Tibial nerve (tissue), 4 donors: Measurements from ENCODE around the gene TENM4. TPM values are rescaled to one million over a fixed set of nuclear protein-coding genes. Genes with fewer than 3 reads are reported as not detected.

Experiments
- DNase-seq, 2 donors: peaks; one replicate each; pipeline ENCODE4 v3.0.0-alpha.2; 2019; ENCODE audit warnings: low spot score in 2 of 2
- H3K27ac ChIP-seq, 4 donors: fragments of 200-600 bp; sonication (generic) in 3 of 4; one replicate each; pipeline ENCODE4 v1.5.1; 2017 to 2019; ENCODE audit warnings: mild to moderate bottlenecking in 1 of 4
- H3K27me3 ChIP-seq, 2 donors: fragments of 200-600 bp; sonication (generic) in 1 of 2; one replicate each; pipeline versions ENCODE4 v1.5.1 to v1.6.0; 2017 to 2019
- H3K36me3 ChIP-seq, 3 donors: fragments of 200-600 bp; sonication (generic); one replicate each; pipeline ENCODE4 v1.5.1; 2018 to 2019
- H3K4me1 ChIP-seq, 4 donors: fragments of 200-600 bp; sonication (generic) in 3 of 4; one replicate each; pipeline ENCODE4 v1.5.1; 2017 to 2019
- H3K4me3 ChIP-seq, 4 donors: fragments of 200-600 bp; sonication (generic) in 3 of 4; one replicate each; pipeline ENCODE4 v1.5.1; 2017 to 2019; ENCODE audit warnings: mild to moderate bottlenecking in 1 of 4, moderate library complexity in 1 of 4
- H3K9me3 ChIP-seq, 4 donors: fragments of 200-600 bp; sonication (generic) in 3 of 4; one replicate each; pipeline ENCODE4 v1.5.1; 2017 to 2019
- EP300 ChIP-seq, 2 donors: sonication (generic); formaldehyde crosslinking; IDR thresholded peaks; one replicate each; pipeline ENCODE4 v1.6.1; 2017; ENCODE audit warnings: antibody characterized with exemption in 2 of 2, mild to moderate bottlenecking in 1 of 2
- POLR2A ChIP-seq, 2 donors: fragments of 450-650 bp; IDR thresholded peaks; one replicate each; pipeline ENCODE4 v1.6.1; 2017; ENCODE audit warnings: antibody characterized with exemption in 2 of 2, mild to moderate bottlenecking in 2 of 2, moderate library complexity in 2 of 2
- WGBS, 2 donors: methylation state at CpG; one replicate each; pipeline ENCODE4 v1.1.5; 2018; 5-methylcytosine and 5-hydroxymethylcytosine counted together
- total RNA-seq, 4 donors: library from RNA; depleted of rRNA; stranded (reverse); fragments of >200 nt; gene quantifications; one replicate each; pipeline ENCODE4 v1.1.0, GENCODE V29; 2016
- TF ChIP-seq, protein P1 (sequence below), 5 experiments: fragments of 200-600 bp in 3 of 5; fragments of 450-650 bp in 2 of 5; sonication (generic) in 3 of 5; IDR thresholded peaks; one replicate each; pipeline ENCODE4 v1.5.1; 2016 to 2019; ENCODE audit warnings: antibody characterized with exemption in 5 of 5, mild to moderate bottlenecking in 3 of 5, moderate library complexity in 2 of 5

The TENM4 gene
- total RNA-seq, 4 donors from 2014 or later: 15.3 to 36.3 (median 19.6) TPM

DNA sequence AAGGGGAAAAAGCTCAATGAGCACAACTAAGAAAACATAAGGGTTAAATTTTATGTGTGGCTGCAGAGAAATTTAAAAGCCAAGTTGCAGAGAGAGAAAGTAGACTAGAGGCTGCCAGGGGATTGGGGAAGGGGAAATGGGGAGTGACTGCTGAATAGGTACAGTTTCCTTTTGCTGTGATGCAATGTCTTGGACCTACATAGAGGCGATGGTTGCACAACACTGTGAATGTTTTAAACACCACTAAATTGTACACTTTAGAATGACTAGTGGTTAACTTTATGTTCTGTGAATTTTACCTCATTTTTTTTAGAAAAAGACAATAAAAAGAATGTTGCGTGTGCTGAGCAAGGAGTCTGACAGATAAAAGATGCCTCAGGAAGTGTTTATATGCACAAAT, 36.5 kb downstream of the TENM4 start:
- H3K4me3 ChIP-seq: no peak overlapping the region
- no peaks in the 10 kb centered on the region for H3K4me1 ChIP-seq
- 75 to 81% methylated on average over 2 of the region's 2 CpGs for WGBS, 2 donors
- H3K27me3 ChIP-seq: no peaks in the 10 kb centered on the region
- no peak overlapping the region for H3K27ac ChIP-seq
- TF ChIP-seq EP300 (IDR thresholded peaks at IDR 0.05): peak in 1 of 2 donors; percentile 16
- TF ChIP-seq, protein P1, sequence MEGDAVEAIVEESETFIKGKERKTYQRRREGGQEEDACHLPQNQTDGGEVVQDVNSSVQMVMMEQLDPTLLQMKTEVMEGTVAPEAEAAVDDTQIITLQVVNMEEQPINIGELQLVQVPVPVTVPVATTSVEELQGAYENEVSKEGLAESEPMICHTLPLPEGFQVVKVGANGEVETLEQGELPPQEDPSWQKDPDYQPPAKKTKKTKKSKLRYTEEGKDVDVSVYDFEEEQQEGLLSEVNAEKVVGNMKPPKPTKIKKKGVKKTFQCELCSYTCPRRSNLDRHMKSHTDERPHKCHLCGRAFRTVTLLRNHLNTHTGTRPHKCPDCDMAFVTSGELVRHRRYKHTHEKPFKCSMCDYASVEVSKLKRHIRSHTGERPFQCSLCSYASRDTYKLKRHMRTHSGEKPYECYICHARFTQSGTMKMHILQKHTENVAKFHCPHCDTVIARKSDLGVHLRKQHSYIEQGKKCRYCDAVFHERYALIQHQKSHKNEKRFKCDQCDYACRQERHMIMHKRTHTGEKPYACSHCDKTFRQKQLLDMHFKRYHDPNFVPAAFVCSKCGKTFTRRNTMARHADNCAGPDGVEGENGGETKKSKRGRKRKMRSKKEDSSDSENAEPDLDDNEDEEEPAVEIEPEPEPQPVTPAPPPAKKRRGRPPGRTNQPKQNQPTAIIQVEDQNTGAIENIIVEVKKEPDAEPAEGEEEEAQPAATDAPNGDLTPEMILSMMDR (IDR thresholded peaks at IDR 0.05): no peak
- no peaks in the 10 kb centered on the region for H3K9me3 ChIP-seq
- peak in 1 of 2 donors; percentile 13 for DNase-seq
- no peaks in the 10 kb centered on the region for H3K36me3 ChIP-seq

DNA sequence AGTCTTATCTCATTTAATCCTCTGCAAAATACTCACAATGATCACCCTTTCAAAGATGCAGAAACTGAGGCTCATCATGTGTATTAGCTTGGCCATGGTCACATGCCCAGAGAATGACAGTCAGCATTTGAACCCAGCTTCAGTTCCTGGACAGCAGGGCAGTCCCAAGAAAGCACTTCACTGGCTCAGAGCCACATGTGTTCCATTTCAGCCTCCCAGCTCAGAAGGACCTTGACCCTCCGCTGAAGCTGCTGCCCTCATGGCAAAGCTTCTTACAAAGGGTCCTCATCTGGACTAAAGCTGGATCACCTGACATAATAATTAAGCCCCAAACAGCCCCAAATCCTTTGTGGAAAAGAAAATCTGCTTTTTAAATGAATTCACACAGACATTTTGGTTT, 37.0 kb downstream of the TENM4 start:
- no peak for DNase-seq
- no peak overlapping the region for H3K4me3 ChIP-seq
- TF ChIP-seq, protein P1 (IDR thresholded peaks at IDR 0.05): no peak
- TF ChIP-seq POLR2A (IDR thresholded peaks at IDR 0.05): no peak
- no peak for TF ChIP-seq EP300 (IDR thresholded peaks at IDR 0.05)
- H3K9me3 ChIP-seq: no peaks in the 10 kb centered on the region
- H3K27ac ChIP-seq: no peak overlapping the region
- no peaks in the 10 kb centered on the region for H3K27me3 ChIP-seq
- H3K36me3 ChIP-seq: no peaks in the 10 kb centered on the region
- 57 to 92% methylated on average over 1 of the region's 1 CpG for WGBS, 2 donors
- H3K4me1 ChIP-seq: no peaks in the 10 kb centered on the region

DNA sequence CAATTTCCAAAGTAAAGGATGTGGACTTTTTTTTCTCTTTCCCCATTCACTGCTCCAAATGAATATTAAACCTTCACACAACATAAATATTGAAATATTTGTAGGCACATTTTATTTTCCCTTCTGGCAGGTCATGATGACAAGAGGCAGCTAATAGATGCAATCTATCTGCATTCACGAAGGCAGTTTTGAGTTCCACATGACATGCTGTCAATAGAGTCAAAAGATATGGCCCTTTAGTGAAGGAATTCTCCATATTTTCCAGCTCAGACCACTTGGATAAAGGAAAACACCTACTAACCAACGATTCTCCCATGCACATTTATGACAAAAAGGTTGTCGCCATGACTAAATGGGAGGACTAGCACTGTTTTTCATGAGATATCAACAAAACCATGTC, 37.9 kb downstream of the TENM4 start:
- no peaks in the 10 kb centered on the region for H3K27me3 ChIP-seq
- H3K9me3 ChIP-seq: no peaks in the 10 kb centered on the region
- TF ChIP-seq EP300 (IDR thresholded peaks at IDR 0.05): no peak
- TF ChIP-seq, protein P1 (IDR thresholded peaks at IDR 0.05): no peak
- no peaks in the 10 kb centered on the region for H3K4me1 ChIP-seq
- no peaks in the 10 kb centered on the region for H3K36me3 ChIP-seq
- WGBS, 2 donors: 84 to 86% methylated on average over 3 of the region's 3 CpGs
- DNase-seq: no peak
- H3K27ac ChIP-seq: no peak overlapping the region
- H3K4me3 ChIP-seq: no peak overlapping the region

GRCh38 chr11:79400717-79401330, 40.0 kb downstream of the TENM4 start:
- WGBS, 2 donors: 64 to 65% methylated on average over 4 of the region's 4 CpGs
- DNase-seq: no peak

DNA sequence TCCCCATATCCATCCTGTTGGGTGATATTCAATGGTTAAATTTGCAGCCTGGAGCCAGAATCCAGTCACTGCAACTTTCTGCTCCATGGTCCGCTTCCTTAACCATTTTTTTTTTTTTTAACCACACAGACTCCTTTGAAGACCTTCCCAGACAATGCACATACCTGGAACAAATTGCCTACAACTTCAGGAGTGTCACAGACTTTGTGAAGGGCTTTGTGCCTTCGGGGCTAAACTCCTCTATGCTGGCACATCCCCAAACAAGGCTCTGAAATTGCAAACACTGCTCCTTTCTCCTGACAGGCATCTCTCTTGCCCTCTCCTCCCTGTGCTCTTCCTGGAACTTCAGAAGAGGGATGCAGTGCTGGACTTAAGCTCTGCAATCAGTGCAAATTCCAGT, 40.6 kb downstream of the TENM4 start:
- Histone ChIP-seq H3K4me3 (no peak overlapping the region), H3K4me1 (no peaks in the 10 kb centered on the region), H3K27me3 (no peaks in the 10 kb centered on the region), H3K9me3 (no peaks in the 10 kb centered on the region), H3K27ac (no peak overlapping the region), H3K36me3 (no peaks in the 10 kb centered on the region)
- DNase-seq: no peak
- 39 to 44% methylated on average over 2 of the region's 2 CpGs for WGBS, 2 donors
- TF ChIP-seq EP300 (IDR thresholded peaks at IDR 0.05): no peak
- TF ChIP-seq, protein P1 (IDR thresholded peaks at IDR 0.05): no peak
- no peak for TF ChIP-seq POLR2A (IDR thresholded peaks at IDR 0.05)

More at GRCh38 chr11:79400717-79401330, 40.0 kb downstream of the TENM4 start:
- Histone ChIP-seq H3K27me3 (no peaks in the 10 kb centered on the region), H3K4me1 (no peaks in the 10 kb centered on the region), H3K9me3 (no peaks in the 10 kb centered on the region), H3K27ac (no peak overlapping the region), H3K4me3 (no peak overlapping the region), H3K36me3 (no peaks in the 10 kb centered on the region)
- TF ChIP-seq, protein P1 (IDR thresholded peaks at IDR 0.05): peak in 1 of 5 experiments; percentile 11
- TF ChIP-seq POLR2A (IDR thresholded peaks at IDR 0.05) (no peak), EP300 (IDR thresholded peaks at IDR 0.05) (no peak)
